NCI-H146 (cell line): Measurements from ENCODE around the gene TMEM40.
A peak's percentile ranks its signal among the peaks of the same experiment; 100 is the strongest.
"Not testable (repeated sequence)": the region's sequence is repeated elsewhere in the genome, so short reads cannot be mapped to it uniquely, and the experiment has no call there.

ENCODE experiments used
- DNase-seq: peaks from one replicate; lab custom pipeline; 2025; lab: John Stamatoyannopoulos, UW

The TMEM40 gene, protein sequence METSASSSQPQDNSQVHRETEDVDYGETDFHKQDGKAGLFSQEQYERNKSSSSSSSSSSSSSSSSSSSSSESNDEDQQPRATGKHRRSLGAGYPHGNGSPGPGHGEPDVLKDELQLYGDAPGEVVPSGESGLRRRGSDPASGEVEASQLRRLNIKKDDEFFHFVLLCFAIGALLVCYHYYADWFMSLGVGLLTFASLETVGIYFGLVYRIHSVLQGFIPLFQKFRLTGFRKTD

DNA sequence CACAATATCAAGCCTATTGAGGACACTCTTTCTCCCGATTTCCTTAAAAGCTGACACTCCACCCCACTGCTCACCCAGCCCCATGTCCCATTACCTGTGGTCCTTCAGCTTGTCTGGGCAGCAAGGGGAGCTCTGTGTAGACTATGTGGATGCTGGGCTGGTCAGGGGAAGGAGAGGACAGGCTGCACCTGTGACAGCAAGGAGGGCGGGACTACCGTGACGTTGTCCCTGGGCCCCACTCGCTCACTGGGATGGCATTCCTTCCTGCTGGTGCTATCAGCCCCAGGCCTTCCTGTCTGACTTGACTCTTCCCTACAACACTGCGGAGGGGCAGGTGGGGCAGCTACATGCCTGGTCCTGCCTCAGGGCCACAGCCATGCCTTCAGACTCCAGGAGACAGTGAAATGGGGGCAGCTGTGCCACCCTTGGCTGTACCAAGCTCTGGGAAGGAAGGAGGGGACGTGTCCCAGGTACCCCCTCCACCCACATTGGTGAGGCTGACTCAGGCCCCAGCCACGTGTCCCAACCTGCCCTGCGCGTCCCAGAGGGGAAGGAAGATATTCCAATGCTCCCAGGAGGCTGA lies at the start of gene TMEM40:
Gene TMEM40, minus strand, starts transcription at position 163 of the 583 bp plus-strand sequence. CDS start 9,427 bp downstream, outside the sequence.
- peak; percentile 30 for DNase-seq

DNA sequence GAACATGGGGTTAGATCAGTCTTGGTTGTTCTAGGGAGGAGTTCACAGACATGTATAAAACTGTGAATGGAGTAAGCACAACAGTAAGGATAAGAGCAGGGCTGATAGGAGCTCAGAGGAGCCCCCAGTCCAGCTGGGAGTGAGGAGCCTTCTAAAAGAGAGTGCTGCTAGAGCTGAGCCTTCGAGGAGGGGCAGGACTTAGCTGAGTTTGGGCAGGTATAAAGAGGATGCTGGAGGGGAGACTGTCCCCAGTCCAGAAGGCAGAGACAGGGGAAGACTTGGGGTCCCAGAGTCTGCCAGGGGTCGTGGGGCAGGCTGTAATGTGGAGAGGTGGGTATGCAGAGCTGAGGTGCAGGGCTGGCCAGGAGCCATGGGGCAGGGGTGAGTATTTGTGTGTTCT lies 49.5 kb upstream of the TMEM40 start:
- no peak for DNase-seq

DNA sequence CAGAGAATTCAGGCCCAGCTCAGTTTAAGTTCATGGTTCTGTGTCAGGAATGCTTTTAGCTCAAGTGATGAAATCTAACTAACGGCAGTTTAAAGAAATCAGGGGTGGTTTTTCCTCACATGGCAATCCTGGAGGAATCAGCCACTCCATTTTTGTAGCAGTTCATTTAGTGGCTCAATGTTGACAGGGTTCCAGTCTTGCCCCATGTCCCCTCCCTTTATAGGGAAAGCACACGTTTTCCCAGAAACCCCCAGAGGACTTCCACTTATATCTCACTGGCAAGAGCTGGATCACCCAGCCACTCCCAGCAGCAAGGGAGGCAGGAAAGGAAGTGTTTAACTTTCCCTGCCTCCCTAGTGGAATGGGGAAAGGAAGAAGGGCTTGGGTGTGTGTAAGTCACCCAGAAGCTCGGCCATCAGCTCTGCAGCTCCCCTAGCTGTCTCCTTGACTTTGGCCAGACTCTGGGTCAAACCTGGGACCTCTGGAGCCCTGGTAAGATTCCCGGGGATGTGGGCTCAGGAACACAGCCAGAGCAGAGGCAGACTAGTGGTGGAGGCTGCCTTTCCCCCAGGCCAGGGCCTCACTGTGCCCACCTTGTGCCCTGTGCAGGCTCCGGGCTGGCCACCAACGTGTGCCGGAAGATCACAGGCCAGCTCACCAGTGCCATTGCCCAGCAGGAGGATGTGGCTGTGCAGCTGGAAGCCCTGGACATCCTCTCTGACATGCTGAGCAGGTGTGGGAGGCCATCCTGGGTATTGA lies 48.7 kb upstream of the TMEM40 start:
- no peak for DNase-seq

DNA sequence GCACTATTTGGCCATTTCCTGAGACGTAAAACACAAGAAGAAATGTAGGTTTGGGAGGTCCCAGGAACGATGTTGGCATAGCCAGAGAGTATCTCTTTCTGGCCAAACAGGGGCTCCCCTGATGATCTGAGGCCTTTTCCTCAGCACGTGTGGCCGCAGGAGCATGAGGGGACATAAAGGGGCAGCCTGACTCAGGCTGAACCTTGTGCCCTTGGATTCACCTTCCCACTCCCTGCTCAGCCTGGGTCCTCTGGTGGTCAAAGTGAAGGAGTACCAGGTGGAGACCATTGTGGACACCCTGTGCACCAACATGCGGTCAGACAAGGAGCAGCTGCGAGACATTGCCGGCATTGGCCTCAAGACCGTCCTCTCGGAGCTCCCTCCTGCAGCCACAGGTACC lies 48.0 kb upstream of the TMEM40 start:
- no peak for DNase-seq

DNA sequence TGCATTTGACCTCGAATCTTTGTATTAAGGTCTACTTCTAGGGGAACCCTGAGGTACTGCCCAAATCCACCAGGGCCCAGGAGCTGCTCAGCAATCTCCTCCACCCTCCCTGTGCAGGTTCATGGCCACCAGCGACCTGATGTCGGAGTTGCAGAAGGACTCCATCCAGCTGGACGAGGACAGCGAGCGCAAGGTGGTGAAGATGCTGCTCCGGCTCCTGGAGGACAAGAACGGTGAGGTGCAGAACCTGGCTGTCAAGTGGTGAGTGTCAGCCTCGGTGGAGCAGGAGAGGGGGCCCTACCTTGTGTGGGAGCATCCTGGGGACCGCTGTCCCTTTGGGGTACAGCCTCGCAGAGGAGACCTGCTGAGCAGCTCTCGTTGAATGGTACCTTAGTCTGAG lies 44.3 kb upstream of the TMEM40 start:
- no peak for DNase-seq

DNA sequence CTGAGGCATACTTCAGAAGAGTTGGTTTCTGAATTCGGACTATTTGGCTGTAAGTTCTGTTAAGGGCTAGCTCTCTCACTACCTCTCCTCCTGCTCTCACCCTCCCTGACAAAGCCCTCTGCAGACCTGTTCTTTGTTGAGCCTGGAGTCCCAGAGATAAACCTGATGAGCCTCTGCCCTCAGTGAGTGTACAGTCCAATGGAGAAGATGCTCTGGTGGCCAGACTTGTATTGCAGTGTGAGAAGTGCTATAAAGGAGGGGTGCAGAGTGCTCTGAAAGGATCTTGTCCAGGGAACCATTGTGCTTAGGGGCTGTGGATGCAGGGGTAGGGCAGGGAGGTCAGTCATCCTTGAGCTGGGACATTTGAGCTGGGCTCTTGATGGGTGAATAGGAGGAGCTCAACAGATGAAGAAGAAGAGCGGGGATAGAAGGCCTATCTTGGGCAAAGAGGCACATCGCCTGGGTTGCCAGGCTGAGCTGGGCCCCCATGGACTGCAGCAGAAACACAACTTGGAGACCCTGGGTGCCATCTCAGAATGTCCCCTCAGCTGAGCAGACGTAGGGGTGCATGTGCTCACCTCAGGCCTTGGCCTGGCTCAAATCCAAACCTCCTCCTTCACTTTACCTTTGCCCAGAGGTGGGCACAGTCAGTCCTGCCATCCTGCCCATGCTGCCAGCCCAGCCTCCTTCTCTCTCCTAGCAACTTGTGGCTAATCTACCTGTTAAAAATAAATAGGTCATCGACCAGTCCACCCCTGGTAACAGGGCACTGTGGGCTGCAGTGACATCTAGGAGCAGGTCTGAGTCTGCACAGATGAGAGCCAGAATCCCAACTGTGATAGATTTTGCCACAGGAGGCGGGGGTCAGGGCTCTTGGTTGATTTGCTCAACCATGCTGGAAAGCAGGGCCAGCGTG lies 40.7 kb upstream of the TMEM40 start:
- DNase-seq = no peak

DNA sequence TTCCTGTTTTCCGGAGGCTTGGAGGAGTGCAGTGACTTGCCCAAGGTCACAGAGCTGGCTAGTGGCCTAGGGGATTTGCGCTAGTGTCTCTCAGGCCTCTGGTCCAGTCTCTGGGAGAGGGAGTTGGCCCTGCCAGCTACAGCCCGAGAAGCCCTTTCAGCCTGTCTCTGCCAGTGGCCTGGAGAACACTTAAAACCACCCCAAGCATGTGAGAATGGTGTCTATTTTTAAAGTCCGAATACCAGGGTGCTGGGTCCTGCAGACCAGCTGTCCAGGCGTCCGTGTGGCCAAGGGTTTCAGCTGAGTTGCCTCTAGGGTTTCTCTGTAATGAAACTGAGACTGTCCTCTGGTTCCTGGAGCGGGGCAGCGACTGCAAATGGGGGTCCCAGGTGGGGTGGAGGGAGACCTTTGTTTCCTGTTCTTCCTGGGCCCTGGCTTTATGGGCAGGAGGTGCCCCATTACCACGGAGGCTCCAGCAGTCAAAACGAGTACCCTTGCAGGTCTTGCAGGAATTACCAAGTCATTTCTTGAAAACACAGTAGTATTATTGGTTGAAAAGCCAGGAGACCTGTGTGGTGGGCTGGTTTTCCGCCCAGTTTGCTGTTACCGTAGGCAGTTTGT lies 39.6 kb upstream of the TMEM40 start:
- DNase-seq = no peak

DNA sequence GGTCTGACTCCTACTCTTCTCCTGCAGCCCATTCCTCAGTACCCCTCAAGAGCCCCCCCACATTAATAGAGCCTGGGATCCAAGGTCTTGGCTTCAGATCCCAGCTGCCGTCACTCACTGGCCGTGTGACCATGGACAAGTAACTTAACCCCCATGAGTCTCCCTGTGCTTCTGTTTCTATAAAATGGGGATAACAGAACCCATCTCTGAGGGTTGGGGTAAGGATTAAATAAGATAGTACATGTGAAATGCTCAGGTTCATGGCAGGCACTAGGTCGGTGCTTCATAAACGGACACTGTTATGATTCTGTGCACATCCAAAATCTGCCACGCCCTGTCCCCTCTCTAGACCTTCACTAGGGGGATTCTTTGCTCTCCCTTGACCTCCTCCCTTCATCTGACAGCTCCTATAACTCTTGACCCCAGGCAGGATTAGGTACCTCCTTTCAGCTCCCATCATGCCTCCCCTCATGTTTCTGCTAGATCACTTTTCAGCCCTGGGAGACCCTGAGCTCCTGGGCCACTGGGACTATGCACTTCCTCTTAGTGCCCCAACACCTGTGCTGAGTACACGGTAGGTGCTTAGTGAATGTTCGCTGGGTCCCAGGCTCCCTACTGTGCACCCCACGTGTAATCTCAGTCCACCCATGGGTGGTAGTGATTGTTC lies 39.0 kb upstream of the TMEM40 start:
- DNase-seq = no peak

DNA sequence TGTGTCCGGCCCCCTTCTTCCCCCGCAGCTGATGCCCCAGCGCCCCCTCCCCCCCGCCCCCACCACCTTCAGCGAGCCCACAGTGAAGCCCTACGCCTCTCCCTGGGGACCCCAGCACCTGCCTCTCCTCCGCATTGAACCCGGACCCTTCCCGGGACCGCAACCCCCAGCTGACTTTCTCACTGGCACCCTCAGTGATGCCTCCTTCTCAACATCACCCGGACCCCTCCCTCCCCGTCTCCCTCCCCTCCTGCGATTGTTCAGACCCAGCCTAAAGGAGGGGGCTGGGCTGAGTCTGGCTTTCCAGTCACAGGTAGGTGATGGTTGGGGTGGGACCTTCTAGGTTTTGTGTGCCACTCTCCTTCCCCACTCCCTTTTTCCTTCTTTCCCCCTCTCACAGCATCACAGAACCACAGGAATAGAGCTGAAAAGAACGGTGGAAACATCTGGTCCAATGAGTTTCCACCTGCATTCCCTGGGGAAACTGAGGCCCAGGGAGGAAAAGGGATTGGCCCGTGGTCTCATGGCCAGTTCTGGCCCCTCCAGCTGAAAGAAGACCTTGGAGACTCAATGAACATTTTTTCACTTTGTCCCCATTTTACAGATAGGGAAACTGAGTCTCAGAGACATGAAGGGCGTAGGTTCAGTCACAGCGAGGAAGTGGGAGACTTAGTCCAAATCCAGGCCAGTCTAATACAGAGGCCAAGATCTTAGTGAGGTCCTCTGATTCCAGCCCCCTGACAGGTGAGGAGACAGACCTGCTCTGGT lies 38.2 kb upstream of the TMEM40 start:
- no peak for DNase-seq

DNA sequence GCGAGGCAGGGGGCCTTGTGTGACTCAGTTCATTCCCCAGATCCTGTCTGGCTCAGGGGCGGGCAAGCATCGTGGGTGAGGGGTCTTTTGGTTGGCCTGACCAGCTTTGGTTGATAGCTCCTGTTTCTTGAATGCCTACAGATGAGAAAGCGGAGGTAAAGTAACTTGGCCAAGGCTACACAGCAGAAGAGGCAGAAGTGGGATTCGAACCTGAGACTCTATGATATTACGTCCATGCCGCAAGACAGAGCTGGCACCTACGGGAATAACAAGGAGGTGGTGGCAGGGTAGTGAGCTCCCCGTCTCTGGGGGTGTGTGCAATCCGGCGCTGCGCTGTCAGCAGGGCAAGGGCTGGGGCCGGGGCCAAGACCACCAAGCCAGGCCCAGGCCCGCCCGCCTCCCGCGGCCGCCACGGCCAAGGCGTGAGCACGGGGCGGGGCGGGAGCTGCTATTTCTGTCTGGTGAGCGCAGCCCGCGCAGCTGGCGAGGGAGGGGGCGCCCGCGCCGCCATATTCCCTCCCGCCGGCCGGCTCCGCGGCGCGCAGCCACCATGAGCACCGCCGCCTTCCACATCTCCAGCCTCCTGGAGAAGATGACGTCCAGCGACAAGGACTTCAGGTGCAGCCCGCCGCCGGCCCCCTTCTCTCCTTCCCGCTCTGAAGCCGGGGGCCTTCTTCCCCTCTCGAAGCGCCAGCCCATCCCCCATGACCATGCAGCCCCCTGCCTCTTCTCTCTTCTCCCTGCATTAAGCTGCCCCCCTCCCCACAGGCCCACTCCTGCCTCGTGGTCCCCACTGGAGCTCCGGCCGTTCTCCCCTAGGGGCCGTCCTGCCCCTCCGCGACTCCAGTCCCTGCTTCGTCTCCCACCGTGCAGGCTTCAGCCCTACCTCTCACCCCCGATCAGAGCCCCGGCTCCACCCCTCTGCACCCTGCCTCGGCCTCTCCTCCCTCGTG lies 37.4 kb upstream of the TMEM40 start, which contains the start of gene CAND2:
Gene CAND2, plus strand, starts transcription at position 510 of the 953 bp plus-strand sequence. Its CDS starts 41 bp downstream, at position 551.
- DNase-seq = peak; percentile 50

DNA sequence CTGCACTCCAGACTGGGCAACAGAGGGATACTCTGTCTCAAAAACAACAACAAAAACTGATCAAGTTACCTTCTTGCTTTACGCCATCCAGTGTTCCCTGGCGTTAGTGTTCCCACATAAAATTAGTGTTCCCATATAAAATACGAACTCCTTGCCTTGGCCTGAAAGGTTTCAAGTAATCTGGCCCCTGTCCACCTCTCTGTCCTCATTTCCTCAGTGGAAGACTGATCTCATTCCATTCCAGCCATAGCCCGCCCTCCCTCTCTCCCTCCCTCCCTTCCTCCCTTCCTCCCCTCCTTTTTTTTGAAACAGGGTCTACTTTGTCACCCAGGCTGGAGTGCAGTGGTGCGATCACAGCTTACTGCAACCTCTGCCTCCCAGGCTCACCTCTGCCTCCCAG lies 34.6 kb upstream of the TMEM40 start:
- no peak for DNase-seq

DNA sequence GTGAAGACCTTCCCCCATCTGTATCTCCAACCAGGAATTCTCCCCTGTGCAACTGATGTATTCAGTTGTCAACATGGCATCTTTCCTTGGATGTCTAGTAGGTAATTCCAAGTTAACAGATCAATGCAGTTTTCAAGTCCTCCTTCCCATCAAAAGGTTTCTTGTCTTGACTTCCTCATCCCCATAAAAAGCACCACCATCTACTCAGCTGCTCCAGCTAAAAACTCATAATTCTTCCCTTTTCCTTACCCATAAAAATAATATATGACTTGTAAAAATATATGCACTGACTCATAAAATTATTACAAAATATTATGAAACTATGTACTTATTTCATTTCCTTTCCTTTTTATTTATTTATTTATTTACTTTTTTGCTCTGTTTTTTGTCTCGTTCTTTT lies 32.4 kb upstream of the TMEM40 start:
- DNase-seq = no peak

DNA sequence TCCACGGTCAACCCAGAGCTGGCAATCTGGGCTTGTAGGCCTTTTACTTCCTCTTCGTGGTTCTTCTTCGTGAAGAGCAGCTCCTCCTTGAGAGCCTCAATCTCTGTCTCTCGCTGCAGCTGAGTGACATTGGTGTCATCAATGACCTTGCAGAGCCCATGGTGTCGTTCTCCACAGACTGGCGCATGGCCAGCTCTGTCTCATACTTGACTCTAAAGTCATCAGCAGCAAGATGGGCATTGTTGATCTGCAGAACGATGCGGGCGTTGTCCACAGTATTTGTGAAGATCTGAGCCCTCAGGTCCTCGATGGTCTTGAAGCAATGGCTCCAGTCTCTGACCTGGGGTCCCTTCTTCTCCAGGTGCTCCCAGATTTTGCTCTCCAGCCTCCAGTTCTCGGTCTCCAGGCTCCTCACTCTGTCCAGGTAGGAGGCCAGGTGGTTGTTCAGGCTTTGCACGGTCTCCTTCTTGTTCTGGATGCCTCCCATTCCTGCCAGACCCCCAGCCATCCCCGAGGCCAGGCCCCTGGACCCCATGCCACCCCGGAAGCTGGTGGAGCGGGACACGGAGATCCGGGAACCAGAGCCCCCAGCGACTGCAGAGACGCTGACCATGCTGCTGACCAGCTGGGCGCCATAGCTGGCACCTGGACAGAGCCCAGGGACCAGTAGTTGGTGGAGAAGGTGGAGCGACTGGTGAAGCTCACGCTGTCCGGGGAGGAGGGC lies 29.1 kb upstream of the TMEM40 start:
- not testable (repeated sequence) for DNase-seq

DNA sequence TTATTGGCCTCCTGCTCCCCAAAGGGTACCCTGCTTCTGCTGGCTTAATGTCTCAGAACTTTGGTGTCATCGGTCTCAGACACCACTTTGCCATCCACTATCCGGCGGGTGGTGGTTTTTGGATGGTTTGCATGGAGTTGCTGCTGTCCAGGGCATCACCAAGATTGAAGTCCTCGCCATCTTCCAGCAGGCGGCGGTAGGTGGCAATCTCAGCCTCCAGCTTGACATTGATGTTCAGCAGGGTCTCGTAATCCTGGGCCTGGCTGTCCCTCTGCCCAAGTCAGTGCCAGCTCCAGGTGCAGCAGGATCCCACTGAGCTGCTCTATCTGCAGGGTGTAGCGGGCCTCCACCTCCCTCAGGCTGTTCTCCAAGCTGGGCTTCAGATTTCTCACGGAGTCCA lies 28.3 kb upstream of the TMEM40 start:
- DNase-seq = peak; percentile 50

DNA sequence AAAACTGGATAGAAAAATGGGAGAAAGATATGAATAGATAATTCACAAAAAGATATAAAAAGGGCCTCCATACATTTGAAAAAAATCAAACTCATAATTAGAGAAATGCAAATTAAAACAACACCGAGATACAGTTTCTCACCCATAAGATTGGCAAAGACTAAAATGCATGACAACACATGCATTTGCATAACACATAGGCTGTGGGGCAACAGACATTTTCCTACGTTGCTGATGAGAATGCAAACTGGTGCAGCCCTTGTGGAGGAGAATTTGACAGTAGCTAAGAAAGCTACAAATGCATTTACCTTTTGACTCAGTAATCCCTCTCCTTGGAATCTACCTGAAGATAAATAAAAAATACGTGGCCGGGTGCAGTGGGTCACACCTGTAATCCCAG lies 26.0 kb upstream of the TMEM40 start:
- DNase-seq = no peak

DNA sequence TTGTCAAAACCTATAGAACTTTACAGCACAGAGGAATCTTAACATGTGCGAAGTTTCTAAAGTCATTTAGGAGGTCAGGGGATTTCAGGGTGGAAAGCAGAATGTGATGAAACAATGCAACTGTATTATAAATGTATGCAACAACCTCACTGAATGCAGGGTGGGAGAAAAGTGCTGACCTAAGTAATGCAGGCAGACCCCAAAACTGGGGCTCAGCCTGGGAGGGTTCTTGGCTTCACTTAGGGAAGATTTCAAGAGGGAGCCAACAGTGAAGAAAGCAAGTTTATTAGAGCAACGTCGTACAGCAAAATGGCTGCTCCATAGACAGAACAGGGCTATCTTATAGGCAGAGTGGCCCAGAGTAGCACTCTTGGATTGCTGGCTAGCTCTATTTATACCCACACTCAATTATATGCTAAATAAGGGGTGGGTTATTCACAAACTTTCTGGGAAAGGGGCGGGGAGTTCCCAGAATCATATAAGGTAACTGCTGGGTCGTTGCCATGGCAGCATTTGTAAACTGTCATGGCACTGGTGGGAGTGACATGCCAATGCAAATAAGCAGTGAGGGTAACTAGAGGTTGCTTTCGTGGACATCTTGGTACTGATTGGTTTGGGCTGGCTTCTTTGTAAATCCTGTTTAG lies 23.2 kb upstream of the TMEM40 start:
- no peak for DNase-seq

DNA sequence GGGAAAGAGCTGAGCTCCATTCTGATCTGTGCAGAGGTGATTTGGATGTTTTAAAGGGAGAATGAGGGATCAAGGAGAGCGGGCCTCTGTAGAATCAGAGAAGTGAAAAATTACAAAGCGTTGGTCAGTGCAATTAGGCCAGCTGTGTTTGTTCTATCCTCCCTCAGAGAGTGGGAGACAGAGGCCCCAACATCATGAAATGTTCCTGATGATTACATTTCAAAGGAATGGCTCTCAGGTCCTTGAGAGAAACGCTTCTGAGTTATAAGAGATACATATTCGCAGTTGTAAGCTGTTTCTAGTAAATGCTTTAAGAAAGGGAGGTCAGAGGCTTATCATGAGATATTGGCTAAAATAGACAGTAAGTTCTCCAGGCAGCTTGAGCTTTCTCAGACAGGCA lies 21.7 kb upstream of the TMEM40 start:
- no peak for DNase-seq

DNA sequence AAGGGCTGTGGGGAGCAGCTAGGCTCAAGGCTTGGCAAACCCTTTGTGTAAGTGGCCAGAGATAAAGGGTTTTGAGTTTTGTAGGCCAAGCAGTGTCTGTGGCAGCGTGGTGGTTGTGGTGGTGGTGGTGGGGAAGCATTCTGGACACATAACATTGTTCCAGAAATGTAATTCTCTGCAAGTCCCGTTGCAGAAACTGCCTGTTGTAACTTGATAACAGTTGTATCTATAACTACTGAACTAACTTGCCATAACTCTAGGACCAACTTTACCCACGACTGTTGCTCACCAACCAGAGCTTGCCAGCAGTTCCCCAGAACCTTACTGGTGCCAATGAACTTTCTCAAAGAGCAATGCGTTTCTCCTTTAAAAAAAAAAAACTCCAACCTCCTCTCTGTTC lies 18.1 kb upstream of the TMEM40 start:
- DNase-seq = no peak
